Measurements from ENCODE around the gene GMCL2. TPM values are rescaled to one million over a fixed set of nuclear protein-coding genes. Genes with fewer than 3 reads are reported as not detected.

GMCL2 gene
- polyA plus RNA-seq, 2 donors: not detected

- 2% methylated on average over 63 to 68 of the region's 68 CpGs for WGBS, 2 donors
- Histone ChIP-seq H3K27ac (ENCODE audit: low read depth in 2 of 2, low read length in 1 of 2) (peak within 1 kb of the TSS; percentile 66 to 91), H3K27me3 (ENCODE audit: control insufficient read depth in 1 of 2, insufficient read depth in 2 of 2, low read length in 2 of 2) (no peaks in the 10 kb centered on the region), H3K4me1 (ENCODE audit: control insufficient read depth in 2 of 2, insufficient read depth in 2 of 2, low read length in 1 of 2) (peaks cover 0 to 10% of the 10 kb centered on the region in 2 donors), H3K9me3 (ENCODE audit: control insufficient read depth in 2 of 2, insufficient read depth in 1 of 2, low read depth in 1 of 2, low read length in 1 of 2) (no peaks in the 10 kb centered on the region), H3K36me3 (ENCODE audit: control insufficient read depth in 2 of 2, insufficient read depth in 2 of 2, low read length in 1 of 2) (peaks cover 4 to 19% of the 10 kb centered on the region in 2 donors), H3K4me3 (ENCODE audit: low read depth in 1 of 2, low read length in 2 of 2) (peak within 1 kb of the TSS; percentile 68 to 77)
Observed at GRCh38 chr5:178153530-178154340, 33.4 kb downstream of the GMCL2 start, which contains the start of gene NHP2. Gene NHP2, minus strand, starts transcription at chr5:178153885. Its CDS starts 68 bp downstream, at chr5:178153817.

- no peaks in the 10 kb centered on the region for H3K9me3 ChIP-seq (ENCODE audit: control insufficient read depth in 2 of 2, insufficient read depth in 1 of 2, low read depth in 1 of 2, low read length in 1 of 2)
- 41 to 47% methylated on average over 31 of the region's 31 CpGs for WGBS, 2 donors
- H3K4me3 ChIP-seq (ENCODE audit: low read depth in 1 of 2, low read length in 2 of 2): peak overlapping the region; percentile 68 to 77
- peak overlapping the region; percentile 66 to 91 for H3K27ac ChIP-seq (ENCODE audit: low read depth in 2 of 2, low read length in 1 of 2)
- peaks cover 12 to 29% of the 10 kb centered on the region in 2 donors for H3K36me3 ChIP-seq (ENCODE audit: control insufficient read depth in 2 of 2, insufficient read depth in 2 of 2, low read length in 1 of 2)
- H3K4me1 ChIP-seq (ENCODE audit: control insufficient read depth in 2 of 2, insufficient read depth in 2 of 2, low read length in 1 of 2): peaks cover 0 to 10% of the 10 kb centered on the region in 2 donors
- no peaks in the 10 kb centered on the region for H3K27me3 ChIP-seq (ENCODE audit: control insufficient read depth in 1 of 2, insufficient read depth in 2 of 2, low read length in 2 of 2)
Observed at GRCh38 chr5:178152491-178153444, 34.4 kb downstream of the GMCL2 start.

- Histone ChIP-seq H3K27ac (ENCODE audit: low read depth in 2 of 2, low read length in 1 of 2) (peak overlapping the region in 1 of 2 donors; percentile 75), H3K9me3 (ENCODE audit: control insufficient read depth in 2 of 2, insufficient read depth in 1 of 2, low read depth in 1 of 2, low read length in 1 of 2) (no peaks in the 10 kb centered on the region), H3K4me1 (ENCODE audit: control insufficient read depth in 2 of 2, insufficient read depth in 2 of 2, low read length in 1 of 2) (peaks cover 0 to 20% of the 10 kb centered on the region in 2 donors), H3K36me3 (ENCODE audit: control insufficient read depth in 2 of 2, insufficient read depth in 2 of 2, low read length in 1 of 2) (peaks cover 12 to 44% of the 10 kb centered on the region in 2 donors), H3K27me3 (ENCODE audit: control insufficient read depth in 1 of 2, insufficient read depth in 2 of 2, low read length in 2 of 2) (no peaks in the 10 kb centered on the region), H3K4me3 (ENCODE audit: low read depth in 1 of 2, low read length in 2 of 2) (no peak overlapping the region)
- 69 to 74% methylated on average over 11 of the region's 11 CpGs for WGBS, 2 donors
Observed at GRCh38 chr5:178150977-178151734, 36.0 kb downstream of the GMCL2 start.

GRCh38 chr5:178149199-178149932, 37.8 kb downstream of the GMCL2 start:
- whole genome bisulfite sequencing, 2 donors: 73 to 80% methylated on average over 11 of the region's 11 CpGs
- Histone ChIP-seq H3K4me1 (ENCODE audit: control insufficient read depth in 2 of 2, insufficient read depth in 2 of 2, low read length in 1 of 2) (peaks cover 0 to 23% of the 10 kb centered on the region in 2 donors), H3K4me3 (ENCODE audit: low read depth in 1 of 2, low read length in 2 of 2) (no peak overlapping the region), H3K27me3 (ENCODE audit: control insufficient read depth in 1 of 2, insufficient read depth in 2 of 2, low read length in 2 of 2) (no peaks in the 10 kb centered on the region), H3K27ac (ENCODE audit: low read depth in 2 of 2, low read length in 1 of 2) (peak overlapping the region; percentile 60 to 88), H3K9me3 (ENCODE audit: control insufficient read depth in 2 of 2, insufficient read depth in 1 of 2, low read depth in 1 of 2, low read length in 1 of 2) (no peaks in the 10 kb centered on the region), H3K36me3 (ENCODE audit: control insufficient read depth in 2 of 2, insufficient read depth in 2 of 2, low read length in 1 of 2) (peaks cover 12 to 44% of the 10 kb centered on the region in 2 donors)

GRCh38 chr5:178147406-178147805, 39.8 kb downstream of the GMCL2 start:
- 91 to 93% methylated on average over 15 of the region's 15 CpGs for WGBS, 2 donors
- Histone ChIP-seq H3K4me1 (ENCODE audit: control insufficient read depth in 2 of 2, insufficient read depth in 2 of 2, low read length in 1 of 2) (peaks cover 0 to 19% of the 10 kb centered on the region in 2 donors), H3K4me3 (ENCODE audit: low read depth in 1 of 2, low read length in 2 of 2) (no peak overlapping the region), H3K9me3 (ENCODE audit: control insufficient read depth in 2 of 2, insufficient read depth in 1 of 2, low read depth in 1 of 2, low read length in 1 of 2) (no peaks in the 10 kb centered on the region), H3K27me3 (ENCODE audit: control insufficient read depth in 1 of 2, insufficient read depth in 2 of 2, low read length in 2 of 2) (no peaks in the 10 kb centered on the region), H3K36me3 (ENCODE audit: control insufficient read depth in 2 of 2, insufficient read depth in 2 of 2, low read length in 1 of 2) (peaks cover 16 to 60% of the 10 kb centered on the region in 2 donors), H3K27ac (ENCODE audit: low read depth in 2 of 2, low read length in 1 of 2) (peak overlapping the region; percentile 22 to 76)

GRCh38 chr5:178145965-178146820, 41.0 kb downstream of the GMCL2 start:
- WGBS, 2 donors: 40 to 45% methylated on average over 14 of the region's 14 CpGs
- H3K27ac ChIP-seq (ENCODE audit: low read depth in 2 of 2, low read length in 1 of 2): peak overlapping the region; percentile 71 to 96
- peaks cover 16 to 56% of the 10 kb centered on the region in 2 donors for H3K36me3 ChIP-seq (ENCODE audit: control insufficient read depth in 2 of 2, insufficient read depth in 2 of 2, low read length in 1 of 2)

GRCh38 chr5:178143901-178144300, 43.3 kb downstream of the GMCL2 start:
- peaks cover 14 to 42% of the 10 kb centered on the region in 2 donors for H3K36me3 ChIP-seq (ENCODE audit: control insufficient read depth in 2 of 2, insufficient read depth in 2 of 2, low read length in 1 of 2)
- H3K9me3 ChIP-seq (ENCODE audit: control insufficient read depth in 2 of 2, insufficient read depth in 1 of 2, low read depth in 1 of 2, low read length in 1 of 2): no peaks in the 10 kb centered on the region
- no peaks in the 10 kb centered on the region for H3K27me3 ChIP-seq (ENCODE audit: control insufficient read depth in 1 of 2, insufficient read depth in 2 of 2, low read length in 2 of 2)
- 45 to 48% methylated on average over 10 of the region's 10 CpGs for WGBS, 2 donors
- H3K27ac ChIP-seq (ENCODE audit: low read depth in 2 of 2, low read length in 1 of 2): peak overlapping the region; percentile 48 to 86
- no peak overlapping the region for H3K4me3 ChIP-seq (ENCODE audit: low read depth in 1 of 2, low read length in 2 of 2)
- H3K4me1 ChIP-seq (ENCODE audit: control insufficient read depth in 2 of 2, insufficient read depth in 2 of 2, low read length in 1 of 2): peaks cover 0 to 13% of the 10 kb centered on the region in 2 donors

More at GRCh38 chr5:178145965-178146820, 41.0 kb downstream of the GMCL2 start:
- Histone ChIP-seq H3K4me3 (ENCODE audit: low read depth in 1 of 2, low read length in 2 of 2) (no peak overlapping the region), H3K4me1 (ENCODE audit: control insufficient read depth in 2 of 2, insufficient read depth in 2 of 2, low read length in 1 of 2) (peaks cover 0 to 14% of the 10 kb centered on the region in 2 donors), H3K27me3 (ENCODE audit: control insufficient read depth in 1 of 2, insufficient read depth in 2 of 2, low read length in 2 of 2) (no peaks in the 10 kb centered on the region), H3K9me3 (ENCODE audit: control insufficient read depth in 2 of 2, insufficient read depth in 1 of 2, low read depth in 1 of 2, low read length in 1 of 2) (no peaks in the 10 kb centered on the region)

GRCh38 chr5:178143246-178143645, 43.9 kb downstream of the GMCL2 start:
- 79 to 80% methylated on average over 6 of the region's 6 CpGs for WGBS, 2 donors
- peaks cover 0 to 13% of the 10 kb centered on the region in 2 donors for H3K4me1 ChIP-seq (ENCODE audit: control insufficient read depth in 2 of 2, insufficient read depth in 2 of 2, low read length in 1 of 2)
- peak overlapping the region in 1 of 2 donors; percentile 86 for H3K27ac ChIP-seq (ENCODE audit: low read depth in 2 of 2, low read length in 1 of 2)
- H3K27me3 ChIP-seq (ENCODE audit: control insufficient read depth in 1 of 2, insufficient read depth in 2 of 2, low read length in 2 of 2): no peaks in the 10 kb centered on the region
- H3K36me3 ChIP-seq (ENCODE audit: control insufficient read depth in 2 of 2, insufficient read depth in 2 of 2, low read length in 1 of 2): peaks cover 7 to 36% of the 10 kb centered on the region in 2 donors
- no peaks in the 10 kb centered on the region for H3K9me3 ChIP-seq (ENCODE audit: control insufficient read depth in 2 of 2, insufficient read depth in 1 of 2, low read depth in 1 of 2, low read length in 1 of 2)
- no peak overlapping the region for H3K4me3 ChIP-seq (ENCODE audit: low read depth in 1 of 2, low read length in 2 of 2)
